Prostate gland (tissue), 2 donors: Measurements from ENCODE around the gene E2F2.

Source experiments
- POLR2A ChIP-seq: fragments of 450-650 bp; IDR thresholded peaks from one replicate; pipeline ENCODE4 v1.6.1; 2016; ENCODE audit warnings: antibody characterized with exemption, mild to moderate bottlenecking
- TF ChIP-seq, protein P1 (sequence below), 4 experiments: fragments of 200-600 bp in 2 of 4; fragments of 450-650 bp in 2 of 4; sonication (generic) in 2 of 4; IDR thresholded peaks; 1 replicate in 3 of 4; 2 replicates in 1 of 4; pipeline ENCODE4 v1.5.1; 2016 to 2019; ENCODE audit warnings: antibody characterized with exemption in 4 of 4, mild to moderate bottlenecking in 2 of 4, moderate library complexity in 2 of 4

DNA sequence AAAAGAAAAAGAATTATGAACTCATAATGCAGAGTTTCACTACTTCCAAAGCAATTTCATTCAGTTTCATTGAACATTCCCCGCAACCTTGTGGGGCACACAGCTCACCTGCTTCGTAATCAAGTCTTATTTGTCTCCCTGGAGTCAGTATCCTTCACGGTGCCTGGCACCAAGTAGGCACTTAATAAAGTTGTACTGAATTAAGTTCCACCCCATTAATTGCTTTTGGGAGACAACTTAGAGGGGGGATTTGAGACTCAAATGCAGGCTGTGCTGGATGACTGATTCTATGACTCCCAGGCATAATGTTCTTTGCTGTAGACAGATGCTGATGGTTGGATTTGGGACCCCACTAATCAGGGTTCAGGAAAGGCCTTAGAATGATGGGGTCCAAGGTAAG, 34.7 kb upstream of the E2F2 start:
- TF ChIP-seq, protein P1, sequence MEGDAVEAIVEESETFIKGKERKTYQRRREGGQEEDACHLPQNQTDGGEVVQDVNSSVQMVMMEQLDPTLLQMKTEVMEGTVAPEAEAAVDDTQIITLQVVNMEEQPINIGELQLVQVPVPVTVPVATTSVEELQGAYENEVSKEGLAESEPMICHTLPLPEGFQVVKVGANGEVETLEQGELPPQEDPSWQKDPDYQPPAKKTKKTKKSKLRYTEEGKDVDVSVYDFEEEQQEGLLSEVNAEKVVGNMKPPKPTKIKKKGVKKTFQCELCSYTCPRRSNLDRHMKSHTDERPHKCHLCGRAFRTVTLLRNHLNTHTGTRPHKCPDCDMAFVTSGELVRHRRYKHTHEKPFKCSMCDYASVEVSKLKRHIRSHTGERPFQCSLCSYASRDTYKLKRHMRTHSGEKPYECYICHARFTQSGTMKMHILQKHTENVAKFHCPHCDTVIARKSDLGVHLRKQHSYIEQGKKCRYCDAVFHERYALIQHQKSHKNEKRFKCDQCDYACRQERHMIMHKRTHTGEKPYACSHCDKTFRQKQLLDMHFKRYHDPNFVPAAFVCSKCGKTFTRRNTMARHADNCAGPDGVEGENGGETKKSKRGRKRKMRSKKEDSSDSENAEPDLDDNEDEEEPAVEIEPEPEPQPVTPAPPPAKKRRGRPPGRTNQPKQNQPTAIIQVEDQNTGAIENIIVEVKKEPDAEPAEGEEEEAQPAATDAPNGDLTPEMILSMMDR (IDR thresholded peaks at IDR 0.05) = no peak
- TF ChIP-seq POLR2A = no peak
